HL-60 (cell line): Measurements from ENCODE around the gene USP26.

ENCODE experiments used
- DNase-seq, 2 experiments: peaks; one replicate each; pipeline ENCODE4 v3.0.0-alpha.2; 2010 to 2020; ENCODE audit warnings: low read depth in 1 of 2, low spot score in 1 of 2
- H3K27ac ChIP-seq: fragments of 250-450 bp; sonication (Bioruptor Pico); replicated peaks from 2 replicates; pipeline ENCODE4 v1.5.1; 2020; ENCODE audit warnings: mild to moderate bottlenecking, moderate library complexity
- H3K27me3 ChIP-seq: fragments of 250-450 bp; sonication (Bioruptor Pico); 2 replicates; pipeline ENCODE4 v1.5.1; 2021; ENCODE audit warnings: mild to moderate bottlenecking, moderate library complexity; ENCODE audit not compliant: insufficient read depth, poor library complexity, severe bottlenecking
- H3K4me3 ChIP-seq: replicated peaks from 2 replicates; pipeline ENCODE4 v1.5.1; 2011; ENCODE audit warnings: mild to moderate bottlenecking, control low read depth, low read length; ENCODE audit not compliant: insufficient read depth
- CTCF ChIP-seq: IDR thresholded peaks from one replicate; pipeline ENCODE4 v1.5.1; 2011; ENCODE audit warnings: low read length, control low read depth, inconsistent platforms; ENCODE audit not compliant: insufficient read depth
- GABPA ChIP-seq: IDR thresholded peaks from 2 replicates; pipeline ENCODE4 v1.6.1; 2012; ENCODE audit warnings: low read depth
- POLR2AphosphoS5 ChIP-seq: IDR thresholded peaks from 2 replicates; pipeline ENCODE4 v1.6.1; 2012; ENCODE audit warnings: low read depth
- REST ChIP-seq: IDR thresholded peaks from 2 replicates; pipeline ENCODE4 v1.6.1; 2012; ENCODE audit warnings: low read depth; ENCODE audit not compliant: insufficient replicate concordance
- SPI1 ChIP-seq: IDR thresholded peaks from 2 replicates; pipeline ENCODE4 v1.6.1; 2012; ENCODE audit warnings: low read depth, mild to moderate bottlenecking, borderline replicate concordance

USP26 gene

DNA sequence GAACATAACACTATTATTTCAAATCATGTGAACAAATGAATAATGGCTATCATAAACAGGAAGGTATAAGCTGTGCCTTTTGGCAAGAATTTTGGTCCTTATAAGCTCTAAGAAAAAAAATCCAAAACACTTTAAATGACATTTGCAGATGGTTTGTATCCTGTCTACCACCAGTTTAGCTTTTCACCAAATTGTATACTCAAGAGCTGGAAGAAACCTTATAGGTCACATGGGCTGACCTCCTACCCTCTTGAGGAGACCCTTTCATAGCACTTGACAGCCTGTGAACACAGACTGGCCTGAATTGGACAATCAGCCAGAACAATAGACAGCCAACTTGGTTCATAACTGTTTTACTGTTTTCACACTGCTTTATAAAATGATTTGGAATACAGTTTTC, 24.3 kb downstream of the USP26 start:
- TF ChIP-seq POLR2AphosphoS5, result no peak
- no peak for TF ChIP-seq REST
- TF ChIP-seq SPI1, result no peak
- TF ChIP-seq CTCF, result no peak
- no peak overlapping the region for H3K27ac ChIP-seq
- no peaks in the 10 kb centered on the region for H3K27me3 ChIP-seq
- DNase-seq, result no peak
- no peak overlapping the region for H3K4me3 ChIP-seq

DNA sequence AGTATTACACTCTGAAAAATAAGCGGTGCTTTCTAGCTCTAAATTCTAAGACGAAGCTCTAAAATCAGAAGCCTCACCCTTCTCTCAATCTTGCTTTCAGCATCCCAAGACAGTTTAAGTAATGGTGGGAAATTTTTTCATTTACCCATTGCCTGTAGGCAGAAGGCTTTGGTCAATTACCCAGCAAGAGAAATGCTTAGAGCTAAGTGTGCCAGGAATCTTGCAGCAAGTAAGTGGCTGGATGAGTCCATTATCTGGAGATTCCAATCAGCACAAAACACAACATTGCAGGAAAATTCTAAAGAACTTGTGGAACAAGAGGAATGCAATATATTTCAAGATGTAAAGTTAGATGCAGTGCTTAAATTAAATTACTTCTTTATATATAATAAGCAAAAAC, 28.4 kb downstream of the USP26 start:
- TF ChIP-seq SPI1 (no peak), POLR2AphosphoS5 (no peak), REST (no peak)
- H3K27me3 ChIP-seq, result no peaks in the 10 kb centered on the region
- no peak overlapping the region for H3K4me3 ChIP-seq
- DNase-seq, result no peak
- H3K27ac ChIP-seq, result no peak overlapping the region

DNA sequence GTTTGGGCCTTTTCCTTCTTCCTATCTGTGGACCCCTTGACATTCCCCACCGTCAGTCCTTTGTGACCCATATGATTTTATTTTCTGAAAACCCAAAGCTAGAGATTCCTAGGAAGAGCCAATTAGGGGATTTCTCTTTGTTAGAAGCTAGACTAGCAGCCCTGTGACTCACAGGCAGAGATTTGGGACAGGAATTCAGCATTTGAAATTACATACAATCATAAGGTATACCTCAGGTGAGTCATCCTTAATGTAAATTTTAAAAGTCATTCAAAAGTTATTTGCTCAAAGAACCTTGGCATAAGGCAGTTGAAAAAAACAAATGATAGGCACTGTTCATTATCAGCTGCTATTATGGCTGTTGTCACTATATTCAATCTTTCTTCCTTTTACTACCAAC, 40.6 kb downstream of the USP26 start:
- TF ChIP-seq CTCF, result no peak
- TF ChIP-seq GABPA, result no peak
- TF ChIP-seq SPI1, result no peak
- no peak for TF ChIP-seq REST
- no peak for TF ChIP-seq POLR2AphosphoS5
- H3K4me3 ChIP-seq, result no peak overlapping the region
- no peak overlapping the region for H3K27ac ChIP-seq
- H3K27me3 ChIP-seq, result no peaks in the 10 kb centered on the region
- no peak for DNase-seq
